HG03378 (cell line): ENCODE results near the gene CAPN2.

Experiments
- ATAC-seq: cut with Tn5 transposase; IDR thresholded peaks from one replicate; pipeline ENCODE4 v1.9.1; 2021; ENCODE audit warnings: mild to moderate bottlenecking, moderate library complexity; ENCODE audit not compliant: unreplicated experiment

CAPN2 gene

GRCh38 chr1:223702735-223703667 is 9.3 kb upstream of the CAPN2 start:
- ATAC-seq = no peak

GRCh38 chr1:223703668-223704013 is 8.7 kb upstream of the CAPN2 start:
- ATAC-seq = no peak

DNA sequence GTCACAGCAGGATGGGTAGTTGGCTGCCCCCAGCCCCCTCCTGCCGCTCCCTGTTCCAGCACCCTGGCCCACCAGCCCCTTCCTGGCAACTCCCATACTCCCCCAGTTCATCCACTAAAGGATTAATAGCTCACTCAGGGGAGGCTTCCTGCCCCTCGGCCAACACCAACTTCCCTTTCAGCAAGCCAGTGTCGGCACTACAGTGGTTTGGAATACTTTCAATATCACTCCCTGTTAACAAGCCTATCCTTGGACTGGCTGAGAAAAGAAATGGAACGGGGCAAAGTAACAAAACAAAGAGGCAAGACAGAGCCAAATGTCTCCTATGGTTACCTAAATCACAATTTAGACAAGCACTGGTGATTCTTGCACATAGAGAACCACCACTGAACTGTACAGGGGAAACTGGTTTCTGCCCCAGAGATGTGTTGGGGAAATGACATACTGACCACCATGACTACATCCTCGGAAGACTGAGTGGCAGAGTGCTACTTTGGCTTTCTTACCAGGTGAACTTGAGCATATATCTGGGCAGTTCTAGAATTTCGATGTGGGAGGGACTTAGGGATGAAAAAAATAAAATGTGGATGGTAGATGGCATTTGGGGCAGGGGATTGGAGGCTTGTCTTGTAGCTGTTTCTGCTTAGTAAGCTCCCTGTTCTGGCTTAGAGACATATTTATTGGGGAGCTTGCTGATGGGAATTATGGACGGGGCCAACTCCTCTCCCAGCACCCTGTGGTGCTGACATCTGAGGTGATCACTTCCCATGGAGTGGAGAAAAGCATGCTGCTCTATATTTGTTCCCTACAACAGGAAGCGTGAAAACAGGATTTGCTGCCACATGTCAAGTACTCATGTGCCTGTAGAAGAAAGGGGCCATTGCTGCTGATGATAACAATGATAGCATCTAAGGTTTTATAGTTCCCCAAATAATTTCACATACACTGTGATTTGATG is 7.1 kb upstream of the CAPN2 start:
- no peak for ATAC-seq

GRCh38 chr1:223706077-223706973 is 6.0 kb upstream of the CAPN2 start:
- ATAC-seq = no peak

GRCh38 chr1:223707256-223708000 is 4.9 kb upstream of the CAPN2 start:
- no peak for ATAC-seq

GRCh38 chr1:223708001-223708359 is 4.4 kb upstream of the CAPN2 start:
- no peak for ATAC-seq

DNA sequence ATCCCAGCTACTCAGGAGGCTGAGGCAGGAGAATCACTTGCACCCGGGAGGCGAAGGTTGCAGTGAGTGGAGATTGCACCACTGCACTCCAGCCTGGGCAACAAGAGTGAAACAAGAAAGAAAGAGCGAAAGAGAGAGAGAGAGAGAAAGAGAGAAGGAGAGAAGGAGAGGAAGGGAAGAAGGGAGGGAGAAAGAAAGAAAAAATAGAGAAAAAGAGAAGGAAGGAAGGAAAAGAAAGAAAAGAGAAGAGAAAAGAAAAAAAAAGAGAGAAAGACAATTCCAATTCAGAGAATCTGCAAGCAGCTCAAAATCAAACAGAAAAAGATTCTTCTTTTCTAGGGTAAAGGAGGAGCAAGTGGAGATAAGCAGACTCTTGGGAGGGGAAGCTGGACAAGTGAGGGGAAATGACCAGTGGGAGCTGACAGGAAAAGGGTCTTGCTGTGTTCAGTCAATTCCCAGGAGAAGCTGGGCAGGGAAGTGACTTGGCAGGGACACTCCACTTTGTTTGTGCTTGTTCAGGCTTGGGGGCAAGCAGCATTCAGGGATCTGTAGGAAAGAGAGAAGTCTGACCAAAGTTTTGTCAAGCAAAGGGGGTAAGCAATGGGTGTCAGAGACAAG is 3.6 kb upstream of the CAPN2 start:
- ATAC-seq = no peak

- ATAC-seq = no peak
These were observed 2.7 kb upstream of the CAPN2 start for GRCh38 chr1:223709598-223709997.

GRCh38 chr1:223710179-223711133 is 1.9 kb upstream of the CAPN2 start:
- no peak for ATAC-seq

GRCh38 chr1:223711173-223711572 is 1.2 kb upstream of the CAPN2 start:
- no peak for ATAC-seq

GRCh38 chr1:223711747-223712193 is 569 bp upstream of the CAPN2 start:
- no peak for ATAC-seq

DNA sequence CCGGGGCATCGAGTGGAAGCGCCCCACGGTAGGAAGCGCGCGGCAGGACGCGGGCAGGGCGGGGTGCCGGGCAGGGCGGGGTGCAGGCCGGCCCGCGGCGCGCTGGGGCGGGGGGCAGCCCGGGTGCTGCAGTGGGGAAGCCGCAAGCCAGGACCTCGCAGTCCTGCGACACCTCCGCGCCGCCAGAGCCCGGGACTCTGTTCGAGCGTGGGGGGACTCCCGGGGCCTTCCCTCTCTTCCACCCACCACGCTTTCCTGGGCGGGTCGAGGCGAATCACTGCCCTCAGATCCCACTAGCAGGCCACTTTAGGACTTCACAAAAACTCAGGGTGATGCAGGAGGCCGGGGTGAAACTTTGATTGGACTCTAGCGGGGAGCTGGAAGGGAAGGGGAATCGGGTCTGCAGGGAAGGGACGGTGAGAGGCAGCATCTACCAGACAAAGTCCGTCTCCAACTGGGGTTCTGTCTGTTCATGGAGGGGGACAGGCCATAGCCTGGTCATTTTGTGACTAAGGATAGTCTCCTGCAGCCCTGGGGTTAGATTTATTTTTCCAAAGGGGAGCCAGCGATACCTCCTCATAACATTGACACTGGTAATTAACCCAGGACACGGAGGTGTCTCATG is 623 bp downstream of the CAPN2 start:
- ATAC-seq = no peak

GRCh38 chr1:223713546-223714420 is 1.4 kb downstream of the CAPN2 start:
- ATAC-seq = no peak

DNA sequence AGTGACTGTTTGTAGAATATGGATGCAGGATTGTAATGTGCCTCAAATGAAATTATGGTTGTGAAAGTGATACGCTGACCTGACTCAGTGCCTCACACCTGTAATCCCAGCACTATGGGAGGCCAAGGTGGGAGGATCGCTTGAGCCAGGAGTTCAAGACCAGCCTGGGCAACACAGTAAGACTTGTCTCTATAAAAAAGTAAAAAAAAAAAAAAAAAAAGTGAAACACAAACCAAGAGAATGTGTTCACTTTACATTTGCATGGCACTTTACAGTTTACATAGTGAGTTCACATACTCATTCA is 2.0 kb downstream of the CAPN2 start:
- no peak for ATAC-seq

DNA sequence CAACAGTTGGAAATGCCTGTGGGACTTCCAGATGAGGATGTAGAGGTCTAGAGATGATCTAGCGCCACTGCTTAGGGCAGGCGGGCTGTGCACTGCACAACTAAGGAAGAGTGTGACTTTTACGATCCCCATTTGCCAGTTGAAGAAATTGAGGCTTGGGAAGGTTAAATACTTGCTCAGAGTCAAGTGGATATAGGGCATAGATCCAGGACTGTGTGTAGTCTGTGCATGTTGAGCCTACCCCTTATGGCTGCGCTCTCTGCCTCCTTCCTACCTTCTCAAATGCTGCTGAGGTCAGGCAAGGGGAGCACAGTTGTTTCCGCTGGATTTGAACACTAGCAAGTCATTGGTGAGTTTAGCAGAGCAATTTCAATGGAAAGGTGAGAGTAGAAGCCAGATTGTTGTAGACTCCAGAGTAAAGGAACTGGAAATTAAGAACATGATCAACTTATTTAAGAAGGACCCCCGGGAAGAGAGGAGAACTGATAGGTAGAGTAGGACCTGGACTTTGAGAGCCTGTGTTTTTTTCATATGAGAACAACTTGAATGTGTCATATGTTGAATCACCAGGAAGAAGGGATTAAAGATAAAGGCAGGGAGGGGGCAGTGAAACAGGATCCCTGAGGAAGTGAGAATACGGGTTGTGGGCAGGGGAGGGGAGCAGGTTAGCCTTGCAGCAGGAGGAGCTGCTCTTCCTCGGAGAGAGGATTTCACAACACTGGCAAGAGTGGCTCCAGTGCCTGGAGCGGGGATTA is 2.7 kb downstream of the CAPN2 start:
- no peak for ATAC-seq

- no peak for ATAC-seq
These were observed 3.3 kb downstream of the CAPN2 start for GRCh38 chr1:223715604-223716172.
